Neuronal stem cell (in vitro differentiated cells): ENCODE results near the gene CTXN1.

ENCODE experiments used
- DNase-seq: peaks from one replicate; pipeline ENCODE4 v3.0.0-alpha.2; 2013; ENCODE audit warnings: low spot score
- H2AFZ ChIP-seq: one replicate; pipeline ENCODE4 v1.6.1; 2013; ENCODE audit warnings: mild to moderate bottlenecking, low read length, inconsistent platforms
- H2AK5ac ChIP-seq: 2 replicates; pipeline ENCODE4 v1.6.1; 2013; ENCODE audit warnings: low read depth, mild to moderate bottlenecking, inconsistent platforms, low read length, moderate library complexity, mixed read lengths
- H2BK120ac ChIP-seq: 2 replicates; pipeline ENCODE4 v1.6.1; 2013; ENCODE audit warnings: low read depth, mild to moderate bottlenecking, inconsistent platforms, low read length, moderate library complexity, mixed read lengths
- H2BK12ac ChIP-seq: one replicate; pipeline ENCODE4 v1.6.1; 2013; ENCODE audit warnings: low read length, inconsistent platforms
- H2BK15ac ChIP-seq: 2 replicates; pipeline ENCODE4 v1.6.1; 2013; ENCODE audit warnings: mild to moderate bottlenecking, low read length, inconsistent platforms, mixed read lengths
- H2BK5ac ChIP-seq: one replicate; pipeline ENCODE4 v1.6.1; 2013; ENCODE audit warnings: inconsistent platforms, mild to moderate bottlenecking, low read length, moderate library complexity
- H3K14ac ChIP-seq: one replicate; pipeline ENCODE4 v1.6.1; 2013; ENCODE audit warnings: low read length, inconsistent platforms
- H3K18ac ChIP-seq: 2 replicates; pipeline ENCODE4 v1.6.1; 2013; ENCODE audit warnings: low read length, inconsistent platforms
- H3K23ac ChIP-seq: 2 replicates; pipeline ENCODE4 v1.6.1; 2013; ENCODE audit warnings: low read depth, mild to moderate bottlenecking, mixed read lengths, low read length, inconsistent platforms; ENCODE audit not compliant: poor library complexity
- H3K27ac ChIP-seq: replicated peaks from 3 replicates; pipeline ENCODE4 v1.5.1; 2013; ENCODE audit warnings: low read length, inconsistent platforms
- H3K27me3 ChIP-seq, 3 experiments: 2 replicates each; pipeline ENCODE4 v1.6.1; 2013; ENCODE audit warnings: low read length in 3 of 3, mild to moderate bottlenecking in 2 of 3, inconsistent platforms in 1 of 3, low read depth in 1 of 3, mixed read lengths in 1 of 3, moderate library complexity in 1 of 3; ENCODE audit not compliant: control insufficient read depth in 3 of 3, insufficient read depth in 3 of 3
- H3K36me3 ChIP-seq, 2 donors: replicated peaks in 1 of 2; 2 replicates each; pipeline ENCODE4 v1.6.1; 2013; ENCODE audit warnings: low read length in 2 of 2; ENCODE audit not compliant: control insufficient read depth in 2 of 2, insufficient read depth in 2 of 2
- H3K4ac ChIP-seq: 2 replicates; pipeline ENCODE4 v1.6.1; 2013; ENCODE audit warnings: inconsistent platforms, mild to moderate bottlenecking, low read length, moderate library complexity
- H3K4me1 ChIP-seq, 2 donors: 1 replicate in 1 of 2; 2 replicates in 1 of 2; pipeline ENCODE4 v1.6.1; 2013; ENCODE audit warnings: low read length in 2 of 2, low read depth in 1 of 2; ENCODE audit not compliant: control insufficient read depth in 2 of 2, insufficient read depth in 1 of 2
- H3K4me2 ChIP-seq: one replicate; pipeline ENCODE4 v1.6.1; 2013; ENCODE audit warnings: mild to moderate bottlenecking, low read length, inconsistent platforms; ENCODE audit not compliant: insufficient read depth, poor library complexity, severe bottlenecking
- H3K4me3 ChIP-seq, 2 donors: 2 replicates each; pipeline ENCODE4 v1.5.1; 2013; ENCODE audit warnings: low read length in 2 of 2, mild to moderate bottlenecking in 2 of 2, inconsistent platforms in 1 of 2, moderate library complexity in 1 of 2
- H3K79me1 ChIP-seq: one replicate; pipeline ENCODE4 v1.6.1; 2013; ENCODE audit warnings: low read depth, mild to moderate bottlenecking, inconsistent platforms, low read length, moderate library complexity
- H3K9ac ChIP-seq: one replicate; pipeline ENCODE4 v1.6.1; 2013; ENCODE audit warnings: mild to moderate bottlenecking, low read depth, low read length, inconsistent platforms; ENCODE audit not compliant: poor library complexity
- H3K9me3 ChIP-seq, 2 donors: replicated peaks in 1 of 2; 2 replicates each; pipeline versions ENCODE3 to v1.6.1; 2013; ENCODE audit warnings: low read length in 2 of 2, mild to moderate bottlenecking in 2 of 2, inconsistent platforms in 1 of 2, low read depth in 1 of 2, mixed read lengths in 1 of 2, moderate library complexity in 1 of 2; ENCODE audit not compliant: control insufficient read depth in 2 of 2, insufficient read depth in 1 of 2
- H4K8ac ChIP-seq: one replicate; pipeline ENCODE4 v1.6.1; 2013; ENCODE audit warnings: low read depth, mild to moderate bottlenecking, inconsistent platforms, low read length, moderate library complexity
- H4K91ac ChIP-seq: one replicate; pipeline ENCODE4 v1.6.1; 2013; ENCODE audit warnings: low read length, low read depth, mild to moderate bottlenecking, inconsistent platforms; ENCODE audit not compliant: poor library complexity
- WGBS, 2 donors: extraction: QIAGEN DNeasy Blood & Tissue Kit; methylation state at CpG; one replicate each; pipeline ENCODE4 v1.1.7; 2013; ENCODE audit warnings: missing lambda C conversion rate in 2 of 2, mixed read lengths in 1 of 2; ENCODE audit not compliant: insufficient read length in 2 of 2, insufficient replicate concordance in 1 of 2; ENCODE audit errors: extremely low coverage in 2 of 2; 5-methylcytosine and 5-hydroxymethylcytosine counted together

CTXN1 gene

DNA sequence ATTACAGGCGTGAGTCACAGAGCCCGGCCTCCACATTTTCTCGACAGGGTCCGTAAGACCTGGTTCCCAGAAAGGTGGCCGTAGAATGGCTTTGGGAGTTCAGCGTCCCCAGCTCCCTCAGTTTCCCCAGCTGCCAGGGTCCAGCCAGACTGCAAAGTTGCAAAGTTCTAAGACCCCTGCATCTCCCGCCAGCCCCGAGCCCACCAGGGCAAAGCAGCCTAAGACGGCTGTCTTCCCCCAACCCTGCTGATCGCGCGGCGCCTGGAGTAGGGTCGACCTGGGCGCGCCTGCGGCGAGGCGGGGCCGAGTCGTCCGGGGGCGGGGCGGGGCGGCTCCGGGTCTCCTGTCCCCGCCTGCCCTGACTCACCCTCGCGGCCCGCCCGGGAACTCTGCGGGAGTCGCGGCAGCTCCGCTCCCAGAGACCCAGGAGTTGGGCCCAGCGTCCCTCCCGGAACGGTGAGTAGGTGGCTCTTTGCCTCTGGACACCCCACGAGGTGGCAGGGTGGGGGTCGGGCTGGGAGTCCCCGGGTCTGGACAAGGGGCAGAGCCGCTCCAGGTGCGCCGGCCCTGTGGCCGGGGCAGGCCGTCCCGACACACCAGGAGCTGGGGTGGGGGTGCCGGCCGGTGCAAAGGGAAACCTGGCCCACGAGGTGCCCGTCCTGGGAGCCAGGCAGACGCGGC is 37.6 kb downstream of the CTXN1 start, which contains the start of gene LRRC8E:
LRRC8E (plus strand) TSS at position 366 of the 681 bp plus-strand sequence. CDS start 7,094 bp downstream, outside the sequence.
- Histone ChIP-seq H3K27ac (no peak within 1 kb of the TSS), H3K9me3 (no peaks in the 10 kb centered on the region), H3K9ac (no peak within 1 kb of the TSS), H3K4me1 (peaks cover 0 to 7% of the 10 kb centered on the region in 2 donors), H4K8ac (no peak within 1 kb of the TSS), H3K18ac (peak within 1 kb of the TSS; percentile 89), H4K91ac (no peak within 1 kb of the TSS), H3K23ac (peak within 1 kb of the TSS; percentile 92), H2BK15ac (peak within 1 kb of the TSS; percentile 69), H3K14ac (no peak within 1 kb of the TSS), H2AK5ac (peak within 1 kb of the TSS; percentile 81), H2BK5ac (peak within 1 kb of the TSS; percentile 53), H2BK12ac (no peak within 1 kb of the TSS), H3K36me3 (no peaks in the 10 kb centered on the region), H3K79me1 (no peaks in the 10 kb centered on the region), H3K4ac (no peak within 1 kb of the TSS), H3K4me3 (peak within 1 kb of the TSS in 1 of 2 donors; percentile 55), H3K4me2 (peak within 1 kb of the TSS; percentile 81), H2AFZ (peak within 1 kb of the TSS; percentile 91), H2BK120ac (peak within 1 kb of the TSS; percentile 31), H3K27me3 (peaks cover 0 to 43% (median 19%) of the 10 kb centered on the region in 3 experiments)
- WGBS, 2 donors, result no CpG with 5 or more reads among the region's 53 CpGs
- peak; percentile 63 for DNase-seq

DNA sequence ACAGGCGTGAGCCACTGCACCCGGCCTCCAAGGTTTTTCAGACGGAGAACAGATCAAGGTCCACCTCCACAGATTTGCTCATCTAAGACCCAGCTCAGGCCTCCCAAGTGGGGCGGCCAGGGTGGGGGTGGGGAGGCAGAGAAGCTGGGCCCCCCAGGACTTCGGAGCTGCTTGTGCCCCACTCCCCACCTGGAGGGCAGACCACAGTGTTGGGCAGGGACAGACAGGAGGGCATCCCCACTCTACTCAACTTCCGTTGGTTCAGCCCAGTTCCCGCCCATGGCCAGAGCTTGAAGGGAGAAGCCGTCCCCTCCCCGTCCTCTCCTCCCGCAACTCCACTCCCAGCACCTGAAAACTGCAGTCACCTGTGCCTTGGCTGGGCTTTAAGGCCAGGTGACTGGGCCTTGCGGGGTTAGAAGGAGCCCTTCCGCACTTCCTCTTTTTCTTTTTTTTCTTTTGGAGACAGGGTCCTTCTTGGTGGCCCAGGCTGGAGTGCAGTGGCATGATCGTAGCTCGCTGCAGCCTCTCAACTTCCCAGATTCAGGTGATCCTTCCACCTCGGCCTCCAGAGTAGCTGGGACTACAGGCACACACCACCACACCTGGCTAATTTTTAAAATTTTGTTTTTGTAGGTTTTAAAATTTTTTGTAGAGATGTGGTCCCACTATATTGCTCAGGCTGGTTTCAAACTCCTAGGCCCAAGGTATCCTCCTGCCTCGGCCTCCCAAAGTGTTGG is 38.4 kb downstream of the CTXN1 start:
- Histone ChIP-seq H4K91ac (no peak overlapping the region), H2BK5ac (peak overlapping the region; percentile 53), H3K27me3 (peaks cover 0 to 43% (median 19%) of the 10 kb centered on the region in 3 experiments), H2AFZ (no peak overlapping the region), H3K4me1 (peaks cover 0 to 7% of the 10 kb centered on the region in 2 donors), H3K4me3 (no peak overlapping the region), H2BK120ac (peak overlapping the region; percentile 31), H3K4ac (no peak overlapping the region), H3K23ac (peak overlapping the region; percentile 65), H3K36me3 (no peaks in the 10 kb centered on the region), H3K9ac (no peak overlapping the region), H3K4me2 (peak overlapping the region; percentile 81), H3K18ac (peak overlapping the region; percentile 89), H3K14ac (no peak overlapping the region), H3K9me3 (no peaks in the 10 kb centered on the region), H4K8ac (no peak overlapping the region), H3K79me1 (no peaks in the 10 kb centered on the region), H3K27ac (no peak overlapping the region), H2BK15ac (peak overlapping the region; percentile 38), H2AK5ac (peak overlapping the region; percentile 81), H2BK12ac (no peak overlapping the region)
- no peak for DNase-seq
- WGBS, 2 donors, result no CpG with 5 or more reads among the region's 16 CpGs

DNA sequence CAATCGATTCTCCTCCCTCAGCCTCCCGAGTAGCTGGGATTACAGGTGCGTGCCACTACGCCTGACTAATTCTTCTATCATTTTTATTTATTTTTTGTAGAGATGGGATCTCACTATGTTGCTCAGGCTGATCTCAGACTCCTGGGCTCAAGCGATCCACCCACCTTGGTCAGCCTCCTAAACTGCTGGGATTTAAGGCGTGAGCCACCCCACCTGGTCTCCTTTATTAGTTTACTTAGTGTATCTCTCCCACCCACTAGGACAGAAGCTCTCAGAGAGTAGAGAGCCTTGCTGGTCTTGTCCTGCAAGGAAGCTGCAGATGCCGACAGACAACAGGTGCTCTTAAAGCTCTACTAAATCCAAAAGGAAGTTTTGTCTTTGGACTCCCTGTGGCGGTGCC is 40.1 kb downstream of the CTXN1 start:
- Histone ChIP-seq H2BK5ac (no peak overlapping the region), H2BK120ac (no peak overlapping the region)
- no CpG with 5 or more reads among the region's 8 CpGs for WGBS, 2 donors

More for the DNA sequence above, 40.1 kb downstream of the CTXN1 start:
- peaks cover 0 to 3% of the 10 kb centered on the region in 2 donors for H3K4me1 ChIP-seq
- H3K9ac ChIP-seq, result no peak overlapping the region
- H2BK15ac ChIP-seq, result no peak overlapping the region
- H2AK5ac ChIP-seq, result no peak overlapping the region
- no peak overlapping the region for H3K14ac ChIP-seq
- no peaks in the 10 kb centered on the region for H3K79me1 ChIP-seq
- no peak overlapping the region for H3K27ac ChIP-seq
- H4K8ac ChIP-seq, result no peak overlapping the region
- H3K36me3 ChIP-seq, result no peaks in the 10 kb centered on the region
- peaks cover 0 to 41% (median 19%) of the 10 kb centered on the region in 3 experiments for H3K27me3 ChIP-seq
- DNase-seq, result no peak
- H3K4ac ChIP-seq, result no peak overlapping the region
- H3K4me2 ChIP-seq, result no peak overlapping the region
- no peak overlapping the region for H3K4me3 ChIP-seq
- H3K18ac ChIP-seq, result no peak overlapping the region
- no peak overlapping the region for H2AFZ ChIP-seq
- no peak overlapping the region for H3K23ac ChIP-seq
- no peak overlapping the region for H4K91ac ChIP-seq
- no peak overlapping the region for H2BK12ac ChIP-seq
- H3K9me3 ChIP-seq, result no peaks in the 10 kb centered on the region
